Thoracic aorta (tissue), 2 donors: ENCODE measurements around the gene NR2F1-AS1. TPM values are rescaled to one million over a fixed set of nuclear protein-coding genes. Genes with fewer than 3 reads are reported as not detected.

Experiments
- ATAC-seq: fragments of 150-250 bp; one replicate; pipeline ENCODE4 v1.8.0; 2017; ENCODE audit warnings: low read depth; ENCODE audit not compliant: insufficient number of reproducible peaks, low FRiP score
- DNase-seq: peaks from one replicate; pipeline ENCODE4 v3.0.0-alpha.2; 2020; ENCODE audit warnings: low spot score
- H3K27ac ChIP-seq, 2 donors: fragments of 200-600 bp; sonication (generic); 1 replicate in 1 of 2; 2 replicates in 1 of 2; pipeline ENCODE4 v1.5.1; 2016; ENCODE audit warnings: mild to moderate bottlenecking in 2 of 2, moderate library complexity in 2 of 2
- H3K27me3 ChIP-seq: fragments of 200-600 bp; sonication (generic); replicated peaks from 2 replicates; pipeline ENCODE4 v1.6.0; 2016; ENCODE audit warnings: mild to moderate bottlenecking; ENCODE audit not compliant: insufficient read depth
- H3K36me3 ChIP-seq: fragments of 200-600 bp; sonication (generic); one replicate; pipeline ENCODE4 v1.5.1; 2016
- H3K4me1 ChIP-seq, 2 donors: fragments of 200-600 bp; sonication (generic); 1 replicate in 1 of 2; 2 replicates in 1 of 2; pipeline versions ENCODE4 v1.5.1 to v1.6.0; 2016; ENCODE audit warnings: low read depth in 2 of 2, mild to moderate bottlenecking in 1 of 2; ENCODE audit not compliant: control insufficient read depth in 1 of 2
- H3K4me3 ChIP-seq: fragments of 200-600 bp; sonication (generic); 2 replicates; pipeline ENCODE4 v1.5.1; 2016; ENCODE audit warnings: mild to moderate bottlenecking
- H3K9me3 ChIP-seq: fragments of 200-600 bp; sonication (generic); 2 replicates; pipeline ENCODE4 v1.5.1; 2016
- total RNA-seq, 2 donors: library from RNA; depleted of rRNA; stranded (reverse); fragments of >200 nt; gene quantifications; one replicate each; pipeline versions ENCODE4 v1.1.0 to v1.2.3, GENCODE V29; 2016
- TF ChIP-seq, protein P1 (sequence below): fragments of 200-600 bp; sonication (generic); IDR thresholded peaks from one replicate; pipeline ENCODE4 v1.5.1; 2019; ENCODE audit warnings: antibody characterized with exemption

NR2F1-AS1 gene
- total RNA-seq, 2 donors from 2014 or later, result 0.54 to 8.7 TPM

GRCh38 chr5:93607367-93608258, 26.6 kb upstream of the NR2F1-AS1 start:
- Histone ChIP-seq H3K4me1 (peaks cover 0 to 21% of the 10 kb centered on the region in 2 donors), H3K27me3 (peaks cover 46% of the 10 kb centered on the region), H3K36me3 (no peaks in the 10 kb centered on the region), H3K4me3 (peak overlapping the region; percentile 8), H3K27ac (no peak overlapping the region), H3K9me3 (no peaks in the 10 kb centered on the region)
- TF ChIP-seq, protein P1, sequence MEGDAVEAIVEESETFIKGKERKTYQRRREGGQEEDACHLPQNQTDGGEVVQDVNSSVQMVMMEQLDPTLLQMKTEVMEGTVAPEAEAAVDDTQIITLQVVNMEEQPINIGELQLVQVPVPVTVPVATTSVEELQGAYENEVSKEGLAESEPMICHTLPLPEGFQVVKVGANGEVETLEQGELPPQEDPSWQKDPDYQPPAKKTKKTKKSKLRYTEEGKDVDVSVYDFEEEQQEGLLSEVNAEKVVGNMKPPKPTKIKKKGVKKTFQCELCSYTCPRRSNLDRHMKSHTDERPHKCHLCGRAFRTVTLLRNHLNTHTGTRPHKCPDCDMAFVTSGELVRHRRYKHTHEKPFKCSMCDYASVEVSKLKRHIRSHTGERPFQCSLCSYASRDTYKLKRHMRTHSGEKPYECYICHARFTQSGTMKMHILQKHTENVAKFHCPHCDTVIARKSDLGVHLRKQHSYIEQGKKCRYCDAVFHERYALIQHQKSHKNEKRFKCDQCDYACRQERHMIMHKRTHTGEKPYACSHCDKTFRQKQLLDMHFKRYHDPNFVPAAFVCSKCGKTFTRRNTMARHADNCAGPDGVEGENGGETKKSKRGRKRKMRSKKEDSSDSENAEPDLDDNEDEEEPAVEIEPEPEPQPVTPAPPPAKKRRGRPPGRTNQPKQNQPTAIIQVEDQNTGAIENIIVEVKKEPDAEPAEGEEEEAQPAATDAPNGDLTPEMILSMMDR, result peak; percentile 28
- ATAC-seq (peak; percentile 77), DNase-seq (no peak)

DNA sequence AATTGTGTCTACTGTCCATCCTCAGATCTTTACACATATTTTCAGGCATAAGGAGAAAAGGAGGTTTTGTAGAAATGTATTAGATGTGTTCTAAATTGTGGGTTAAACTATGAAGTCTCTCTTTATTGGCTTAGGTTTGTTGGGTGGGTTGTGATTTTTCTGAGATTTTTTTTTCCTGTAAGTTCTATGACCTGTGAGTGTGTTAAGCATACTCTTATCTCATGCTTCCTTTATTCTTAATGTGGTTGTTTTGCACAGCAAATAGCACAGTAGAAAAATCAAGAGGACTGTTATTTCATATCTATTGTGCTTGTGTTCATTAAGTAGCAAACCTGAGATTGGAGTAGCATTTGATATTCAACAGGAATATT, 25.3 kb upstream of the NR2F1-AS1 start:
- no peaks in the 10 kb centered on the region for H3K36me3 ChIP-seq
- H3K27me3 ChIP-seq, result peaks cover 50% of the 10 kb centered on the region
- H3K4me3 ChIP-seq, result no peak overlapping the region
- H3K9me3 ChIP-seq, result no peaks in the 10 kb centered on the region
- no peak for ATAC-seq
- TF ChIP-seq, protein P1, result no peak
- H3K4me1 ChIP-seq, result peaks cover 0 to 21% of the 10 kb centered on the region in 2 donors
- no peak overlapping the region for H3K27ac ChIP-seq
- DNase-seq, result no peak

GRCh38 chr5:93604644-93605515, 23.9 kb upstream of the NR2F1-AS1 start:
- Histone ChIP-seq H3K27me3 (peaks cover 59% of the 10 kb centered on the region), H3K4me3 (no peak overlapping the region), H3K27ac (no peak overlapping the region), H3K4me1 (peaks cover 0 to 21% of the 10 kb centered on the region in 2 donors), H3K36me3 (no peaks in the 10 kb centered on the region), H3K9me3 (no peaks in the 10 kb centered on the region)
- no peak for DNase-seq
- TF ChIP-seq, protein P1, result no peak
- ATAC-seq, result no peak

DNA sequence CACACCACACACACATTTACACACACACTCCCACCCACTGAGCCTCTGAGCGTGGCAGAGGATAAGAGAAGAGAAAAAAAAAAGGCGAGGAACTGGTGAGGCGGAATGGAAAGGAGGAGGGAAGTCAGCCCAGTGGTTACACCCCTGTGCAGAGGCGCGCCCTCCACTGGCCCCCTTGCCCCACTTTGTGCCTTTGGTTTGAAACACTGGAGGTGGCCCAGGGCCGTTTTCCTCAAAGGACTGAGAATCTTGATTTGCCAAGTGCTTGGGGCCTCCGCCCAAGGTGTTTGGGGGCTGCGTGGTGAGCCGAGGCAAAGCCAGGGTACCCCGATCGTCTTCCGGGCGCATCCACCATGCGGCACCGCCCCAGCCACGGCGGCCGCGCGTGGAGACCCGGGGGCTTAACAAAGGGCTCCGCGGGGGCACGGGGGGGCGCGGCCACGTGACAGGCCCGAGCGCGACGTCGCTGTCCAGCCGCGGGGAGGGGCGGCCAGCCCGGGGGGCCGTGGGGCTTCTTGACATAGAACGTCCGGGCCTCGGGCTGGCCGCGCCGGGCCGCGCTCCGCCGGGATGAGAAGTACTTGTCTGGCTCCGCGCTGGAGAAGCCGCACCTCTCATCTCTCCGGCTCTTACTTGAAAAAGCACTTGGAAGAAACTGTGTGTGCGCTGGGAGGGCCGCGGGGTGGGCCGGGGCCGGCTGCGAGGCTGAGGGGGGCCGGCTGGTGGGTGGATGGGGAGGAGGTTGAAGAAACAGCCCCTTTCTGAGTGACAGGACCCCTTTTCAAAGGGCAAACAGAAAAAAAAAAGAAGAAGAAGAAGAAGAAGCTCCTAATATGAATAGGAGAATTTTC, 23.0 kb upstream of the NR2F1-AS1 start:
- Histone ChIP-seq H3K4me3 (no peak overlapping the region), H3K27me3 (peaks cover 53% of the 10 kb centered on the region), H3K9me3 (no peaks in the 10 kb centered on the region), H3K36me3 (no peaks in the 10 kb centered on the region), H3K27ac (no peak overlapping the region), H3K4me1 (peaks cover 0 to 21% of the 10 kb centered on the region in 2 donors)
- ATAC-seq (no peak), DNase-seq (no peak)
- TF ChIP-seq, protein P1, result no peak
